ENCODE data around the gene CD83. TPM values are rescaled to one million over a fixed set of nuclear protein-coding genes. Genes with fewer than 3 reads are reported as not detected.

Gene CD83
- total and polyA plus RNA-seq, 9 of the 15 experiments (the other 6 are each of a cell fraction or from before 2014, with no cell fraction given): 2.5 to 4.1 (median 3.4) TPM

GRCh38 chr6:14166839-14167238 lies 49.3 kb downstream of the CD83 start (continued):
- no peak for TF ChIP-seq U2AF1 (optimal IDR thresholded peaks at IDR 0.05; ENCODE audit: low read depth, low read length)
- no peak for TF ChIP-seq EZH2 (IDR thresholded peaks at IDR 0.05; ENCODE audit: borderline replicate concordance, low read depth, low read length)
- no peak for TF ChIP-seq MAZ (CRISPR knock-in tag; conservative IDR thresholded peaks at IDR 0.05 in 1 of 2, IDR thresholded peaks at IDR 0.05 in 1 of 2)
- TF ChIP-seq SPI1 (IDR thresholded peaks at IDR 0.05; ENCODE audit: borderline replicate concordance, low read depth, low read length): no peak
- TF ChIP-seq SFPQ (IDR thresholded peaks at IDR 0.05; ENCODE audit: low read depth, low read length): no peak
- no peak for TF ChIP-seq BDP1 (IDR thresholded peaks at IDR 0.05; ENCODE audit: insufficient read depth, insufficient read length)
- TF ChIP-seq ZBTB9 (CRISPR knock-in tag; IDR thresholded peaks at IDR 0.05): no peak
- peak; percentile 93 for TF ChIP-seq MEIS2 (IDR thresholded peaks at IDR 0.05; ENCODE audit: partially characterized antibody)
- TF ChIP-seq ZNF217 (CRISPR knock-in tag; IDR thresholded peaks at IDR 0.05): no peak
- TF ChIP-seq L3MBTL2 (IDR thresholded peaks at IDR 0.05): no peak
- no peak for TF ChIP-seq SMAD1 (IDR thresholded peaks at IDR 0.05; ENCODE audit: low read depth, low read length, partially characterized antibody)
- no peak for TF ChIP-seq XRCC3 (IDR thresholded peaks at IDR 0.05)
- no peak for TF ChIP-seq NFIX (CRISPR knock-in tag; IDR thresholded peaks at IDR 0.05; ENCODE audit: low read depth)
- no peak for TF ChIP-seq ZNF282 (CRISPR knock-in tag; IDR thresholded peaks at IDR 0.05)
- no peak for TF ChIP-seq ZNF41 (CRISPR knock-in tag; conservative IDR thresholded peaks at IDR 0.05)
- TF ChIP-seq NR2C1 (IDR thresholded peaks at IDR 0.05): no peak
- no peak for TF ChIP-seq NR2C1 (tag; IDR thresholded peaks at IDR 0.05)
- TF ChIP-seq MLLT1 (IDR thresholded peaks at IDR 0.05): no peak
- no peak for TF ChIP-seq MEF2A (IDR thresholded peaks at IDR 0.05; ENCODE audit: control insufficient read depth, low read depth, low read length)
- no peak for TF ChIP-seq PRMT5 (CRISPR knock-in tag; IDR thresholded peaks at IDR 0.05)
- TF ChIP-seq ZKSCAN3 (CRISPR knock-in tag; IDR thresholded peaks at IDR 0.05): no peak
- TF ChIP-seq ZZZ3 (IDR thresholded peaks at IDR 0.05): no peak
- TF ChIP-seq BMI1 (IDR thresholded peaks at IDR 0.05; ENCODE audit: low read length): no peak
- TF ChIP-seq TAF15 (IDR thresholded peaks at IDR 0.05; ENCODE audit: low read depth, low read length): no peak
- no peak for TF ChIP-seq ARNT (IDR thresholded peaks at IDR 0.05)
- TF ChIP-seq MECOM (CRISPR knock-in tag; IDR thresholded peaks at IDR 0.05): no peak
- no peak for TF ChIP-seq POLR3A (IDR thresholded peaks at IDR 0.05; ENCODE audit: borderline replicate concordance, extremely low read depth, insufficient read depth, insufficient read length)
- TF ChIP-seq SAFB (IDR thresholded peaks at IDR 0.05; ENCODE audit: borderline replicate concordance, low read depth, low read length): no peak

Data from K562 (cell line).